DND-41 (cell line): Measurements from ENCODE around the gene SNX19.

Experiments
- CTCF ChIP-seq: IDR thresholded peaks from 2 replicates; pipeline ENCODE4 v1.5.1; 2012; ENCODE audit warnings: borderline replicate concordance, low read length, moderate library complexity, mild to moderate bottlenecking; ENCODE audit not compliant: poor library complexity, severe bottlenecking; ENCODE audit errors: extremely low read depth
- EZH2 ChIP-seq: IDR thresholded peaks from 3 replicates; pipeline ENCODE4 v1.6.1; 2012; ENCODE audit warnings: borderline replicate concordance, low read depth, mild to moderate bottlenecking, moderate library complexity, low read length, inconsistent platforms; ENCODE audit not compliant: severe bottlenecking

DNA sequence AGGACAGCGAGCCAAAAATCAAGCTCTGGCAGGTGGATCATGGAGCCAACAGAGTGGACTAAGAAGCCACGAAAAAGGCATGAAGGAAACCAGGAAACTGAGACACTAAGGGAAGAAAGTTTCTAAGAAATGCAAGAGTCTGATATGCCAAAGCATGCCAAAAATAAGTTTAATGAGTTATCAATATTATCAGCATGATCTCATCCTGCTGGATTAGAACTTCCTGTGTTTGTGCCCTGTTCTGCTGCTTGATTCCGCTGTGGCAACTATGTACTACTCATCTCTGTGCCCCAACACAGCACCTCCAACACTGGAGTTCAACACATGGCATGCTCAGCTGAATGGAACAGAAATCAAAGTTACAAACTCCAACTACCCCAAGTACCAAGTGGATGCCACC lies 10.8 kb downstream of the SNX19 start:
- TF ChIP-seq CTCF (no peak), EZH2 (no peak)
